VCaP (cell line): ENCODE results near the gene TSFM.

Experiments
- H3K27ac ChIP-seq: fragments of 450-650 bp; 2 replicates; pipeline ENCODE4 v1.5.1; 2017
- TF ChIP-seq, protein P1 (sequence below): fragments of 450-650 bp; conservative IDR thresholded peaks from 2 replicates; pipeline ENCODE4 v1.5.1; 2017; ENCODE audit warnings: mild to moderate bottlenecking, moderate library complexity

TSFM gene

DNA sequence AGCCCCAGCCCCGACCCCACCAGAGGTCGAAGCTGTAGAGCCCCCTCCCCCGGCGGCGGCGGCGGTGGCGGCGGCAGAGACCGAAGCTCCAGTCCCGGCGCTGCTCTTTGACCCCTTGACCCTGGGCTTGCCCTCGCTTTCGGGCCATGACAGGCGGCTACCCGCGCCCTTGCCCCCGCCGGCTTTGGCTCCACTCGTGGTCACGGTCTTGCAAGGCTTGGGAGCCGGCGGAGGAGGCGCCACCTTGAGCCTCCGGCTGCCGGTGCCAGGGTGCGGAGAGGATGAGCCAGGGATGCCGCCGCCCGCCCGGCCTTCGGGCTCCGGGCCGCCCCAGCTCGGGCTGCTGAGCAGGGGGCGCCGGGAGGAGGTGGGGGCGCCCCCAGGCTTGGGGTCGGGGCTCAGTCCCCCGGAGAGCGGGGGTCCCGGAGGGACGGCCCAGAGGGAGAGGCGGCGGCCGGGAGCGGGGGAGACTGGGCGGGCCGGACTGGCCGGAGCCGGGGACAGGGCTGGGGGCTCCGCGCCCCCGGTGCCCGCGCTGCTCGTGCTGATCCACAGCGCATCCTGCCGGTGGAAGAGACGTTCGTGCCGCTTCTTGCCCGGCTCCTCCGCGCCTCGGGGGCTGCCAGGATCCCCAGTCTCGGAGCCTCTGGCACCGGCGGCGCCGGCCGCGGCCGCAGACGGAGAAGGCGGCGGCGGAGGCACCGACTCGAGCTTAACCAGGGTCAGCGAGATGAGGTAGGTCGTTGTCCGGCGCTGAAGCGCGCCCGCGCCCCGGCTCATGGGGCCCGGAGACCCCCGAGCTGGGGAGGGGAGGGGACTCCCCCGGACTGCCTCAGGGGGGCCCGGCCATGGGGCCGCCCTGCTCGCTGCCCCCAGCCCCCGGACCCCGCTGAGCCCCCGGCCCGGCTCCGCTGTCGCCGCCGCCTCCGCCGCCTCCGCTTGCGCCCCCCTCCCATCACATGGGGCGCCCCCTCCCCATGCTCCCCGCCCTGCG, 44.8 kb upstream of the TSFM start:
- TF ChIP-seq, protein P1, sequence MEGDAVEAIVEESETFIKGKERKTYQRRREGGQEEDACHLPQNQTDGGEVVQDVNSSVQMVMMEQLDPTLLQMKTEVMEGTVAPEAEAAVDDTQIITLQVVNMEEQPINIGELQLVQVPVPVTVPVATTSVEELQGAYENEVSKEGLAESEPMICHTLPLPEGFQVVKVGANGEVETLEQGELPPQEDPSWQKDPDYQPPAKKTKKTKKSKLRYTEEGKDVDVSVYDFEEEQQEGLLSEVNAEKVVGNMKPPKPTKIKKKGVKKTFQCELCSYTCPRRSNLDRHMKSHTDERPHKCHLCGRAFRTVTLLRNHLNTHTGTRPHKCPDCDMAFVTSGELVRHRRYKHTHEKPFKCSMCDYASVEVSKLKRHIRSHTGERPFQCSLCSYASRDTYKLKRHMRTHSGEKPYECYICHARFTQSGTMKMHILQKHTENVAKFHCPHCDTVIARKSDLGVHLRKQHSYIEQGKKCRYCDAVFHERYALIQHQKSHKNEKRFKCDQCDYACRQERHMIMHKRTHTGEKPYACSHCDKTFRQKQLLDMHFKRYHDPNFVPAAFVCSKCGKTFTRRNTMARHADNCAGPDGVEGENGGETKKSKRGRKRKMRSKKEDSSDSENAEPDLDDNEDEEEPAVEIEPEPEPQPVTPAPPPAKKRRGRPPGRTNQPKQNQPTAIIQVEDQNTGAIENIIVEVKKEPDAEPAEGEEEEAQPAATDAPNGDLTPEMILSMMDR: peak; percentile 68
- peak overlapping the region; percentile 15; the same call in 1 of the 2 replicates for H3K27ac ChIP-seq

DNA sequence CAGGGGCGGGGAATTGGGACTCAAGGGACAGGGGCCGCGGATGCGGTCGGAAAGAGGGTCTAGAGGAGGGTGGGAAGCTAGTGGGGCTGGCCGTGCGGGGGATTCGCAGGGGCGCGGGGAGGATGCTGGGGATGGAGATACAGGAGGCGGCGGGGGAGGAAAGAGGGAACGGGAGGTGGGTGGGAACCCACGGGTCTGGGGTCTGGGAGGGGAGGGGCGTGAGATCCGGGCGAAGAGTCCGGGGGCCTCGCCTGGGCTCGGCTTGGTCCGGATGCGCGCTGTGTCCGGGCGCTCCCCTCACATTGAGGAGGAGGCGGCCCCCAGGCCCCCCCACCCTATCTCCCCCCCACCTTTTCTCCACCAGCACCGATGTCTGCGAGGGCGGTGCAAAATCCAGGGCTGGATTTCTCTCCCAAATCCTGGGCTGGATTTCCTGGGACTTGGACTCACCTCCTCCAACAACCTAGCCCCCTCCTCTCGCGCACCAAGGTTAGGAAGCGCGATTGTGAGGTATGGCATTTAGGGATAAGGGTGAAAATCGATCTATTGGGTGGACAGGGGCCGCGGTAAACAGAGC, 43.8 kb upstream of the TSFM start, which contains the start of gene AGAP2:
Gene AGAP2, minus strand, starts transcription at position 82 of the 577 bp plus-strand sequence. CDS start 496 bp downstream, outside the sequence.
- TF ChIP-seq, protein P1: no peak
- H3K27ac ChIP-seq: peak within 1 kb of the TSS; percentile 15; the same call in 1 of the 2 replicates

DNA sequence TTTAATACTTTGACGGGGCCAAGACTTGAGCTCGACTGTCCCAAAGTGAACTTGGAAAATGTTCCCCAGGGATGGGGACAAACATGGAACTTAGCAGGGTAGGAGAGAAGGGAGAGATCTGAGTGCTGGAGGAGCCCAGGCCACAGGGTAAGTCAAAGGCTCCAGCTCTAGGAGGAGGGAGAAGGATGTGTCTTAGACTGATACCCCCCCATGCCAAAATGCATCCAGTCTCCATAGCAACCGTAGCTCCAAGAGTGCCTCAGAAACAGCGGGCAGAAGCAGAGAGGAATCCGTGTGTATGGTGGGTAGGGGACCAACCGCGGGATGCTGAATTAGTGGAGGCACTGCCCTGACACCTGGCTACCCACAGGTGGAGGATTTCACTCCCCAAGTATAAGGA, 43.2 kb upstream of the TSFM start:
- TF ChIP-seq, protein P1: no peak
- no peak overlapping the region for H3K27ac ChIP-seq

DNA sequence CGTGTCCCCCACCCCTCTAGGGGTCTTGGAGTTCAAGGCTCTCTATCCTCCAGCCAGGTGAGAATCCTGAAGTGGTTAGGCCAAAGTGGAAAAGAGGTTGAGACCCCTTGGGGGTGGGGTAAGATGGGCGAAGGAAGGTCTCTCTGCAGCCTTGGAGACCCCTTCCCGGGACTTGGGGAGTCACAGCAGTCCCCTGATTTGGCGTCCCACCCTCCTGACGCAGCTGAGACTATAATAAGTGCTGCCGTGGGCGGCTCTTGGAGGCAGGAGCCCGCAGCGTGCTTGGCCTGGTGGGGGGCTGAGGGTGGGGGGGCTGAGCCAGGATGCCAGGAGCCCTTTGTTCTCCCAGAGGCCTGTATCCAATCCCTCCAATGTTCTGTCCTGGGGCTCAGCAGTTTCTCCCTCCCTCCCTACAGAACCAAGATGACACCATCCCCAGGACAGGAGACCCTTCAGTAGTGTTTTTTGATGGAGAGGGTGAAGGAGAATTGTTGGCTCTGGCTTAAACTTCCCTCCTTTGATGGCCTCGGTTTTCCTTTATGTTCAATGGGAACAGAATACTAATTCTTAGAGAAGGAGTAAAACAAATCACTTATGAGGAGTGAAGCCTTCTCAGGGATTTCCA, 42.6 kb upstream of the TSFM start:
- H3K27ac ChIP-seq: no peak overlapping the region
- TF ChIP-seq, protein P1: no peak

DNA sequence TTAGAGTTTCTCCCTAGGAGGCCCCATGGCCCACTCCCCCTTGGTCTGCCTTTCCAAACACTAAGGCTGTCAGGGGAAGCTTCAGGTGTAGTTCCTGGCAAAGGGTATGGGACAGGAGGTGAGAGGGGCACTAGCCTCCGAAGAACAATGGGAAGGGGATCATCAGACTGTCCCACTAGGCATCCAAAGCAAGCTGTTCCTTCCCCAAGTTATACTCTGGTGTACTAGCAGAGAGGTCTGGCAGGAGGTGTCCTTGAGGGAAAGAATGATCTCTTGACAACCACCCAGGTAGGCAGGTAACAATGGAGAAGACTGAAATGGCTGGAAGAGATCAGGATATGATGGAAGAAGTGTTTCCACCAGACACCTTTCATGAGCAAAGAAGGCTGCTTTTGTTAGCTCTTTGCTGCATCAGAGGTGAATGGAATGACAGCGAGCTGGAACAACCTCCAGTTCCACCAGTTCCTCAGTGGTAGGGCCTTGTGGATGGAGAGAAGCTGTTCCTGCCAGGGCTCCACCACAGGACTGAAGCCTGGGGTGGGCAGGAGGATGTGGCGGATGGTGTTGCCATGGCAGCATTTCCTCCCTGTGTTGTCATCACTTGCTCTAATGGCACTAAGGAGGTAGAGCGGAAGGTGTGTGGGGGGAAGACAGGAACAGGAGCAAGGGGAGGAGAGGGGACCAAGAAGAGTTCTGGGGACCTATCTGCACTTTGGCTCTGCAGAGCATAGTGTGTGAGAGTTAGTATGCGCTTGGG, 41.8 kb upstream of the TSFM start:
- H3K27ac ChIP-seq: no peak overlapping the region
- TF ChIP-seq, protein P1: no peak

DNA sequence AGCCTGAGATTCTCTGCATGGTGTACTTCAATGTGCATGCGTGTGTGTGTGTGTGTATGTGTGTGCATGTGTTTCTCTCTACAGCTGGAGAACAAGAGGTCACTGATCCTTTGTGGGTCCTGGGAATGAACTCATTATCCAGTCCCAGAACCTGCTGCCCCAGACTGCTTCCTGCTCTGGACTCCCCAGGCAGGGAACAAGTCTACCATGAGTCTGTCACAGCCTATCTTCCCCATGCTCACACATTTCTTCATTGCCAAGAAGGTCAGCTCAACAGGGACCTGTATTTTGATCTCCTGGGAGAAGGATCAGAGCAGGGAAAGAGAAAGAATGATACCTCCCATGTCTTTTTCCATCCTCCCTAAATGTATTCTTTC, 41.2 kb upstream of the TSFM start:
- no peak overlapping the region for H3K27ac ChIP-seq
- TF ChIP-seq, protein P1: no peak
